Measurements from ENCODE around the gene EP400. TPM values are rescaled to one million over a fixed set of nuclear protein-coding genes. Genes with fewer than 3 reads are reported as not detected.
A peak's percentile ranks its signal among the peaks of the same experiment; 100 is the strongest.
"Not testable (repeated sequence)": the region's sequence is repeated elsewhere in the genome, so short reads cannot be mapped to it uniquely, and the experiment has no call there.

Gene EP400
- polyA plus RNA-seq, 4 donors = 8.6 to 28.9 (median 12.8) TPM

DNA sequence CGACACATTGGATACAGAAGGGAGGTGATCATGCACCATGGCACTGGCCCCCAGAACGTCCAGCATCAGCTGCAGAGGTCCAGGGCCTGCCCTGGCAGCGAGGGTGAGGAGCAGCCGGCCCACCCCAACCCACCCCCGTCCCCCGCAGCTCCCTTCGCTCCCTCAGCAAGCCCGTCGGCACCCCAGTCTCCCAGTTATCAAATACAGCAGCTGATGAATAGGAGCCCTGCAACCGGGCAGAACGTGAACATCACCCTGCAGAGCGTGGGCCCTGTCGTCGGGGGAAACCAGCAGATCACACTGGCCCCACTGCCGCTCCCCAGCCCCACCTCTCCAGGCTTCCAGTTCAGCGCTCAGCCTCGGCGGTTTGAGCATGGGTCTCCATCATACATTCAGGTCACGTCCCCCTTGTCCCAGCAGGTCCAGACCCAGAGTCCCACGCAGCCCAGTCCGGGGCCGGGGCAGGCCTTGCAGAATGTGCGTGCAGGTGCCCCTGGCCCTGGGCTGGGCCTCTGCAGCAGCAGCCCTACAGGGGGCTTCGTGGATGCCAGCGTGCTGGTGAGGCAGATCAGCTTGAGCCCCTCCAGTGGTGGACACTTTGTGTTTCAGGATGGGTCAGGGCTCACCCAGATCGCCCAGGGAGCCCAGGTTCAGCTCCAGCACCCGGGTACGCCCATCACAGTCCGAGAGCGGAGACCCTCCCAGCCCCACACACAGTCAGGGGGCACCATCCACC lies 11.0 kb downstream of the EP400 start:
- peaks cover 6 to 18% (median 8%) of the 10 kb centered on the region in 3 donors for H3K36me3 ChIP-seq (ENCODE audit: control insufficient read depth in 3 of 3, insufficient read depth in 2 of 3, low read depth in 1 of 3, low read length in 3 of 3)
- not testable (repeated sequence) for H3K4me3 ChIP-seq (ENCODE audit: low read depth in 1 of 3, low read length in 3 of 3); H3K9me3 ChIP-seq (ENCODE audit: control insufficient read depth in 2 of 2, insufficient read depth in 1 of 2, low read depth in 1 of 2, low read length in 1 of 2); H3K4me1 ChIP-seq (ENCODE audit: control insufficient read depth in 3 of 3, insufficient read depth in 2 of 3, low read depth in 1 of 3, low read length in 2 of 3); FAIRE-seq; H3K27me3 ChIP-seq (ENCODE audit: control insufficient read depth in 3 of 3, insufficient read depth in 3 of 3, low read length in 3 of 3); H3K27ac ChIP-seq (ENCODE audit: low read depth in 1 of 3, low read length in 2 of 3); DNase-seq
- WGBS, 3 donors = 92 to 95% (median 93%) methylated on average over 17 to 23 of the region's 30 CpGs

DNA sequence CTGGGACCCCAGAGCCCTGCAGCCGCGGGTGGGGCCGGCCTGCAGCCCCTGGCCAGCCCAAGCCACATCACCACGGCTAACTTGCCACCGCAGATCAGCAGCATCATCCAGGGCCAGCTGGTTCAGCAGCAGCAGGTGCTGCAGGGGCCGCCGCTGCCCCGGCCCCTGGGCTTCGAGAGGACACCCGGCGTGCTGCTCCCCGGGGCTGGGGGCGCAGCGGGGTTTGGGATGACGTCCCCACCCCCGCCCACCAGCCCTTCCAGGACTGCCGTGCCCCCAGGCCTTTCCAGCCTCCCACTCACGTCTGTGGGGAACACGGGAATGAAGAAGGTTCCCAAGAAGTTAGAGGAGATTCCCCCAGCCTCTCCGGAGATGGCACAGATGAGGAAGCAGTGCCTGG lies 11.6 kb downstream of the EP400 start:
- WGBS, 3 donors = 50 to 100% (median 96%) methylated on average over 1 to 12 of the region's 20 CpGs
- not testable (repeated sequence) for H3K4me3 ChIP-seq (ENCODE audit: low read depth in 1 of 3, low read length in 3 of 3); FAIRE-seq; H3K9me3 ChIP-seq (ENCODE audit: control insufficient read depth in 2 of 2, insufficient read depth in 1 of 2, low read depth in 1 of 2, low read length in 1 of 2); H3K4me1 ChIP-seq (ENCODE audit: control insufficient read depth in 3 of 3, insufficient read depth in 2 of 3, low read depth in 1 of 3, low read length in 2 of 3); H3K27ac ChIP-seq (ENCODE audit: low read depth in 1 of 3, low read length in 2 of 3); DNase-seq; H3K27me3 ChIP-seq (ENCODE audit: control insufficient read depth in 3 of 3, insufficient read depth in 3 of 3, low read length in 3 of 3)
- H3K36me3 ChIP-seq (ENCODE audit: control insufficient read depth in 3 of 3, insufficient read depth in 2 of 3, low read depth in 1 of 3, low read length in 3 of 3) = peaks cover 6 to 23% (median 8%) of the 10 kb centered on the region in 3 donors

DNA sequence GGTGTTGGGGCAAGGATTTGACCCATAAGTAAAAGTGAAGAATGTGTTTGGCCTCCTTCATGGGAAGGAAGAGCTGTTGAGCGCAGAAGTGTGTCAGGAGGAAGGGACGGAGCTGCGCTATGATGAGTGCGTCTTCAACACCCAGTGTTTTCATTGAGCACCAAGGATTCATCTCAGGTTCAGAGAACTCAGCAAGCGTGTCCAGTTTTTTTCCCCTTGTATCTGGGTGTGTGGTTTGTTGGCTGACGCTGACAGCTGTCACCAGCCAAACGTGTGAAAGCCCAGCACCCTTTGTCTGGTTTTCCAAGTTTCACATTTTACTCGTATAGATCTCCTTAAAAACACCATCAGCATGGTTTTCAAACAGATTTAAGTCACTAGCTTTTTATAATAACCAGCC lies 12.3 kb downstream of the EP400 start:
- no peak overlapping the region for H3K27ac ChIP-seq (ENCODE audit: low read depth in 1 of 3, low read length in 2 of 3)
- no peak for FAIRE-seq
- DNase-seq = no peak
- H3K9me3 ChIP-seq (ENCODE audit: control insufficient read depth in 2 of 2, insufficient read depth in 1 of 2, low read depth in 1 of 2, low read length in 1 of 2) = no peaks in the 10 kb centered on the region
- H3K27me3 ChIP-seq (ENCODE audit: control insufficient read depth in 3 of 3, insufficient read depth in 3 of 3, low read length in 3 of 3) = no peaks in the 10 kb centered on the region
- WGBS, 3 donors = 85 to 88% (median 86%) methylated on average over 8 of the region's 8 CpGs
- peaks cover 6 to 23% (median 8%) of the 10 kb centered on the region in 3 donors for H3K36me3 ChIP-seq (ENCODE audit: control insufficient read depth in 3 of 3, insufficient read depth in 2 of 3, low read depth in 1 of 3, low read length in 3 of 3)
- H3K4me1 ChIP-seq (ENCODE audit: control insufficient read depth in 3 of 3, insufficient read depth in 2 of 3, low read depth in 1 of 3, low read length in 2 of 3) = peaks cover 0 to 3% (median 0%) of the 10 kb centered on the region in 3 donors
- H3K4me3 ChIP-seq (ENCODE audit: low read depth in 1 of 3, low read length in 3 of 3) = no peak overlapping the region

DNA sequence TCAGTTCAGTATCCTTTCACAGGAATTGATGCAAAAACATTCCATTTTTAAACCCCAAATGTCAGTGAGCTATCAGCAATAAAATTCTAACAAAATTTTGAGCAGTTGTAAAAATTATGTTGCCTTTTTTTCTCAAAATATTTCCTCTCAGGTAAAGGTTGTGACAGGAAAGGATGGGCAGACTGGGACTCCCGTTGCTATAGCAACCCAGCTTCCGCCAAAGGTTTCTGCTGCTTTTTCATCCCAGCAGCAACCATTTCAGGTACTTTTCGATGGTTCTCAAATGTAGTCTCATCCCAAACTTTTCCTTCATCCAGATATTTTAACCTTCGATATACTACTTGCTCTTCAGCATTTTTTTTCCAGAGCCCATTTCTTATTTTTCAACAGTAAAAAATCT lies 13.6 kb downstream of the EP400 start:
- Histone ChIP-seq H3K9me3 (ENCODE audit: control insufficient read depth in 2 of 2, insufficient read depth in 1 of 2, low read depth in 1 of 2, low read length in 1 of 2) (no peaks in the 10 kb centered on the region), H3K4me1 (ENCODE audit: control insufficient read depth in 3 of 3, insufficient read depth in 2 of 3, low read depth in 1 of 3, low read length in 2 of 3) (peaks cover 0 to 3% (median 0%) of the 10 kb centered on the region in 3 donors), H3K36me3 (ENCODE audit: control insufficient read depth in 3 of 3, insufficient read depth in 2 of 3, low read depth in 1 of 3, low read length in 3 of 3) (peaks cover 6 to 23% (median 8%) of the 10 kb centered on the region in 3 donors), H3K27me3 (ENCODE audit: control insufficient read depth in 3 of 3, insufficient read depth in 3 of 3, low read length in 3 of 3) (no peaks in the 10 kb centered on the region), H3K27ac (ENCODE audit: low read depth in 1 of 3, low read length in 2 of 3) (no peak overlapping the region), H3K4me3 (ENCODE audit: low read depth in 1 of 3, low read length in 3 of 3) (no peak overlapping the region)
- 85 to 87% (median 86%) methylated on average over 4 of the region's 4 CpGs for WGBS, 3 donors
- DNase-seq = no peak
- FAIRE-seq = no peak

DNA sequence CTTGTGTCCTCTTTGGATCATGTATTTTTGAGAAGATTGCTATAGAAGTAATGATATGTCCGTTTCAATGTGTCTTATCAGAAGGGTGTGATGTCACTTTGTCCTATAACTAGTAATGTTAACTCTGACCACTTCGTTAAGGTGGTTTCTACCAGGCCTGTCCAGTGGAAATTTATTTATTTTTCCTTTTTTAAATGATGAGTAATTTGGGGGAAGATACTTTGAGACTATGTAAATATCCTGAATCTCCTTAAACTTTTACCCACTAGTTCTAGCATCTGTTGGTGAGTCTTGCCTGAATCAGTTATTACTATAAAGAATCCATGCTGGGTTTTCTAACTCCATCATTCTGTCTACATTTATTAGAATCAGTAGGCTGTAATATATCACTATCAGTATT lies 15.3 kb downstream of the EP400 start:
- Histone ChIP-seq H3K36me3 (ENCODE audit: control insufficient read depth in 3 of 3, insufficient read depth in 2 of 3, low read depth in 1 of 3, low read length in 3 of 3) (peaks cover 6 to 14% (median 8%) of the 10 kb centered on the region in 3 donors), H3K27me3 (ENCODE audit: control insufficient read depth in 3 of 3, insufficient read depth in 3 of 3, low read length in 3 of 3) (no peaks in the 10 kb centered on the region), H3K9me3 (ENCODE audit: control insufficient read depth in 2 of 2, insufficient read depth in 1 of 2, low read depth in 1 of 2, low read length in 1 of 2) (no peaks in the 10 kb centered on the region), H3K27ac (ENCODE audit: low read depth in 1 of 3, low read length in 2 of 3) (no peak overlapping the region), H3K4me3 (ENCODE audit: low read depth in 1 of 3, low read length in 3 of 3) (no peak overlapping the region), H3K4me1 (ENCODE audit: control insufficient read depth in 3 of 3, insufficient read depth in 2 of 3, low read depth in 1 of 3, low read length in 2 of 3) (peaks cover 0 to 3% (median 0%) of the 10 kb centered on the region in 3 donors)
- DNase-seq (no peak), FAIRE-seq (no peak)
- 51 to 71% (median 67%) methylated on average over 2 of the region's 2 CpGs for WGBS, 3 donors

DNA sequence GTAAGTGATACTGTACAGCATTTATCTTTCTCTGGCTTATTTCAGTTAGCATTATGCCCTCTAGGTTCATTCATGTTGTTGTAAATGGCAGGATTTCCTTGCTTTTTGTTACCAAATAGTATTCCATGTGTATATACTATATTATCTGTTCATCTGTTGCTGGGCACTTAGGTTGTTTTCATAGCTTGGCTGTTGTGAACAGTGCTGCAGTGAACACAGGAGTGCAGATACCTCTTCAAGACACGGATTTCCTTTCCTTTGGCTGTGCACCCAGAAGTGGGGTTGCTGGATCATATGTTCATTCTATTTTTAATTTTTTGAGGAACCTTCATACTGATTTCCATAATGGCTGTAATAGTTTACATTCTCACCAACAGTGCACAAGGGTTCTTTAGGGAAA lies 21.5 kb downstream of the EP400 start:
- FAIRE-seq (no peak), DNase-seq (no peak)
- H3K4me1 ChIP-seq (ENCODE audit: control insufficient read depth in 3 of 3, insufficient read depth in 2 of 3, low read depth in 1 of 3, low read length in 2 of 3) = no peaks in the 10 kb centered on the region
- no peak overlapping the region for H3K27ac ChIP-seq (ENCODE audit: low read depth in 1 of 3, low read length in 2 of 3)
- no peaks in the 10 kb centered on the region for H3K9me3 ChIP-seq (ENCODE audit: control insufficient read depth in 2 of 2, insufficient read depth in 1 of 2, low read depth in 1 of 2, low read length in 1 of 2)
- WGBS, 3 donors = 73 to 94% (median 78%) methylated on average over 1 of the region's 1 CpG
- peaks cover 0 to 3% (median 0%) of the 10 kb centered on the region in 3 donors for H3K36me3 ChIP-seq (ENCODE audit: control insufficient read depth in 3 of 3, insufficient read depth in 2 of 3, low read depth in 1 of 3, low read length in 3 of 3)
- H3K27me3 ChIP-seq (ENCODE audit: control insufficient read depth in 3 of 3, insufficient read depth in 3 of 3, low read length in 3 of 3) = no peaks in the 10 kb centered on the region
- H3K4me3 ChIP-seq (ENCODE audit: low read depth in 1 of 3, low read length in 3 of 3) = no peak overlapping the region

DNA sequence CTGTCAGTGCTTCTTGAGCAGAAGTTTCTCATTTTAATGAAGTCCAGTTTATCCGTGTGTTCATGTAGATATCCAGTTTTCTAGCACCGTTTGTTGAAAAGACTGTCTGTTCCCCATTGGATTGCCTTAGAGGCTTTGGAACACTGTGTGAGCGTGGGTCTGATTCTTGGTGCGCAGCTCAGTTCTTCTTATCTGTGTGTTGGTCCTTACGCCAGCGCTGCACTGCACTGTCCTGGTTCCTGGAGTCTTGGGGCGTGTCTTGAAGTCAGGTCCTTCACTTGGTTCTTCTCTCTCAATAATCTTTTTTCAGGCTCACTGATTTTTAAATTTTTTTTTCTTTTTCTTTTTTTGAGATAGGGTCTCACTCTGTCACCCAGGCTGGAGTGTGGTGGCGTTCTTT lies 25.5 kb downstream of the EP400 start:
- FAIRE-seq = no peak
- no peak overlapping the region for H3K27ac ChIP-seq (ENCODE audit: low read depth in 1 of 3, low read length in 2 of 3)
- H3K4me1 ChIP-seq (ENCODE audit: control insufficient read depth in 3 of 3, insufficient read depth in 2 of 3, low read depth in 1 of 3, low read length in 2 of 3) = no peaks in the 10 kb centered on the region
- no peaks in the 10 kb centered on the region for H3K9me3 ChIP-seq (ENCODE audit: control insufficient read depth in 2 of 2, insufficient read depth in 1 of 2, low read depth in 1 of 2, low read length in 1 of 2)
- H3K27me3 ChIP-seq (ENCODE audit: control insufficient read depth in 3 of 3, insufficient read depth in 3 of 3, low read length in 3 of 3) = no peaks in the 10 kb centered on the region
- no peak overlapping the region for H3K4me3 ChIP-seq (ENCODE audit: low read depth in 1 of 3, low read length in 3 of 3)
- 89 to 95% (median 91%) methylated on average over 8 of the region's 8 CpGs for WGBS, 3 donors
- H3K36me3 ChIP-seq (ENCODE audit: control insufficient read depth in 3 of 3, insufficient read depth in 2 of 3, low read depth in 1 of 3, low read length in 3 of 3) = peaks cover 0 to 7% (median 1%) of the 10 kb centered on the region in 3 donors
- DNase-seq = no peak

DNA sequence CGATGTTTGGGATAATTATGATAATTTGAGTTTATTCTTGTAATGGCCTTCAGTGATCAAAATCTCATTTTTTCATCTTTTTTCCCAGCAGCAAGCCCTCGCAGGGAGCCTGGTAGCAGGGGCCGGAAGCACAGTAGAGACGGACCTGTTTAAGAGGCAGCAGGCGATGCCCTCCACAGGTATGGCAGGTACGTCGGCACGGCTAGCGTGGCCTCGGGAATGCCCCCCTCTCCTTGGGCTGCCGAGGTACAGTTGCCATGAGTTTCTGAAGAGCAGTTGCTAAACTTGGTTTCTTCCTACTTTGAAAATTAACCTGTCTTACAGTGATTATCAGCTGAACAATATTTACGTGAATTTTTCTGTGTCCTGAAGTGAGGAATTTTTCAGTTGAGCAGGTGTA lies 29.9 kb downstream of the EP400 start:
- FAIRE-seq (no peak), DNase-seq (no peak)
- WGBS, 3 donors = 91 to 93% (median 92%) methylated on average over 12 of the region's 12 CpGs
- Histone ChIP-seq H3K36me3 (ENCODE audit: control insufficient read depth in 3 of 3, insufficient read depth in 2 of 3, low read depth in 1 of 3, low read length in 3 of 3) (peaks cover 2 to 41% (median 16%) of the 10 kb centered on the region in 3 donors), H3K9me3 (ENCODE audit: control insufficient read depth in 2 of 2, insufficient read depth in 1 of 2, low read depth in 1 of 2, low read length in 1 of 2) (no peaks in the 10 kb centered on the region), H3K4me1 (ENCODE audit: control insufficient read depth in 3 of 3, insufficient read depth in 2 of 3, low read depth in 1 of 3, low read length in 2 of 3) (no peaks in the 10 kb centered on the region), H3K4me3 (ENCODE audit: low read depth in 1 of 3, low read length in 3 of 3) (no peak overlapping the region), H3K27ac (ENCODE audit: low read depth in 1 of 3, low read length in 2 of 3) (no peak overlapping the region), H3K27me3 (ENCODE audit: control insufficient read depth in 3 of 3, insufficient read depth in 3 of 3, low read length in 3 of 3) (no peaks in the 10 kb centered on the region)

DNA sequence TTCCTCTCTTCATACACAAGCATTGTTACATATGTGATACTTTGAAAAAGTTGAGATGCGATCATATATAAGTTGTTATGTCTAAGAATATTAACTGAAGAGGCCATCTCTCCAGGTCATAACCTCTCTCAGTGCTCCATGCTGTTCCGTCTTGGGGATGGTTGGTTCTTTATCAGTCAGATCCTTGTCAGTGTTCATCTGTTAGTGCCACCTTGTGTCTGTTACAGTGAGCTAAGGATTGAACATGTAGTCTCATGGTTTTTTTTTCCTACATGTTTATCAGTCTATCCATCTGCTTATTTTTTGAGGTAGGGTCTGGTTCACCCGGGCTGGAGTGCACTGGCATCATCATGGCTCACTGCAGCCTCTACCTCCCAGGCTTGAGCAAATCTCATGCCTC lies 30.5 kb downstream of the EP400 start:
- Histone ChIP-seq H3K9me3 (ENCODE audit: control insufficient read depth in 2 of 2, insufficient read depth in 1 of 2, low read depth in 1 of 2, low read length in 1 of 2) (no peaks in the 10 kb centered on the region), H3K36me3 (ENCODE audit: control insufficient read depth in 3 of 3, insufficient read depth in 2 of 3, low read depth in 1 of 3, low read length in 3 of 3) (peaks cover 2 to 44% (median 16%) of the 10 kb centered on the region in 3 donors), H3K27me3 (ENCODE audit: control insufficient read depth in 3 of 3, insufficient read depth in 3 of 3, low read length in 3 of 3) (no peaks in the 10 kb centered on the region), H3K4me3 (ENCODE audit: low read depth in 1 of 3, low read length in 3 of 3) (no peak overlapping the region), H3K4me1 (ENCODE audit: control insufficient read depth in 3 of 3, insufficient read depth in 2 of 3, low read depth in 1 of 3, low read length in 2 of 3) (no peaks in the 10 kb centered on the region), H3K27ac (ENCODE audit: low read depth in 1 of 3, low read length in 2 of 3) (no peak overlapping the region)
- 86 to 89% (median 87%) methylated on average over 3 of the region's 3 CpGs for WGBS, 3 donors
- DNase-seq = peak in 1 of 2 donors; percentile 3
- FAIRE-seq = no peak

All from small intestine (tissue), 7 donors.